Amygdala (tissue), 56 donors: ENCODE data around the gene SPTBN5.
"Not testable (repeated sequence)": the region's sequence is repeated elsewhere in the genome, so short reads cannot be mapped to it uniquely, and the experiment has no call there.

Experiments used
- DNase-seq, 56 donors: peaks; one replicate each; lab custom pipeline; 2025; lab: John Stamatoyannopoulos, UW

SPTBN5 gene

GRCh38 chr15:41851167-41851523, 42.7 kb downstream of the SPTBN5 start:
- DNase-seq: no peak

DNA sequence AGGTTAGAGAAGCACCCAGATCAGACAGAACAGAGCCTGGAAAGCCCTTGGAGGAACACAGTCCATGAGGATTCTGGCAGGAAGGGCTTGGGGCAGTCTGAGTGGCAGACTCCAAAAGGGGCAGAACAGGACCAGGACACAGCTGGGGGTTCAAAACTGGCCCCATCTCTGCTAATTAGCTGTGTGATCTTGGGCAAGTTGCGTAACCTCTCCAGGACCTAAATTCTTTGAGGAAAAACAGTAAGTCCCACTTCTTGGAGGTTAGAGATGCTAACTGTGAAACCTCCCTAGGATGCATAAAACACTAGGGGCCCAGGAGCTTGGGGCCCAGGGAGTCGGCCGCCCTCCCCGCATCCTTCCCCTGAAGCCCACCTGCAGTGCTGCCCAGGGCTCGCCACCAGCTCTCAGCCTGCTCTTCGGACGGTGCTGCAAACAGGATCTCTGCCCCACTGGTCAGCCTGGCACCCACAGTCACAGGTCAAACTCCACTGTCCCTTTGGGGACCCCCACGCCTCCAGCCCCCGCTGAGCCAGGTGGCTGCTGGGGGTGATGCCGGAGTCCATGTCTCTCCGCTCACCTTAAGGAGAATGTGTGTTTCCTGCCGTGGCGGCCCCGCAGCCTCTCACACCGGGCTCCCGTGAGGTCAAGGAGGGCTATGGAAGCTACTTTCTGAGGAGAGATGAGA, 43.2 kb downstream of the SPTBN5 start:
- no peak for DNase-seq

- DNase-seq: no peak
Measured at GRCh38 chr15:41849861-41850260, 44.0 kb downstream of the SPTBN5 start.

DNA sequence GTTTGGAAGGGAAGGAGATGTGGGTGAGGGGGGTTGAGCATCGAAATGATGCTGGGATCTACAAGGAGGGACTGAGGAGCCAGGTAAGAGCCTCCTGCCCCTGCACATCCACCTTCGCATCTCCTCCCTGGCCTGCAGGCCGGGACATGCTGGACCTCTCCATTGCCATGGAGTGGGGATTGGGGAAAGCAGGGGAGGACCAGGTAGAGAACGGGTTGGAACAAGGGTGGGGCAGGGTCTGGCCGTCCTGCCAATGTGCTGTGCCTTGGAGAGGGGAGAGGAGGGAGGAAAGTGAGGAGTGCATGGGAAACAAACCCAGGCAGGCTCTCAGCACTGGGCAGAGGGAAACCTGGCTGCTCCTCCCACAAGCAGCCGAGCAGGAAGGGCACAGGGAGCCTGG, 44.6 kb downstream of the SPTBN5 start:
- DNase-seq: no peak

DNA sequence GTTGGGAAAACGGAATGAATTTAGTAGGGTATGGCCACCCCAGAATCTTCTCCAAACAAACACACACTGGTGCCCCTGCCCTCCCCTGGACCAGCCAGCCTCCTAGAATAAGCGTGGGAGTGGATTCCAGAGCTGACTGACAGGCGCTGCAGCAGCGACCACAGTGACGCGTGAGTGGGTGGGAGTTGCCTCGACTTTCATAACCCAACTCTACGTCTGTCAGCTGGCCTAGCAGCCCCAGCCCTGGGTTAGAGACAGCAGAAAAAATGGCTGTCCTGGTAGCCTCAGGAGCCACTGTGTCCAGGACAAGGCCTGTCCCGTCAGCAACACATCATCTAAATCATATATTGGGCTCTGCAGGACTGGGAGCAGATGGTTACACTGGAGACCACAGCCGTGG, 45.2 kb downstream of the SPTBN5 start:
- no peak for DNase-seq

DNA sequence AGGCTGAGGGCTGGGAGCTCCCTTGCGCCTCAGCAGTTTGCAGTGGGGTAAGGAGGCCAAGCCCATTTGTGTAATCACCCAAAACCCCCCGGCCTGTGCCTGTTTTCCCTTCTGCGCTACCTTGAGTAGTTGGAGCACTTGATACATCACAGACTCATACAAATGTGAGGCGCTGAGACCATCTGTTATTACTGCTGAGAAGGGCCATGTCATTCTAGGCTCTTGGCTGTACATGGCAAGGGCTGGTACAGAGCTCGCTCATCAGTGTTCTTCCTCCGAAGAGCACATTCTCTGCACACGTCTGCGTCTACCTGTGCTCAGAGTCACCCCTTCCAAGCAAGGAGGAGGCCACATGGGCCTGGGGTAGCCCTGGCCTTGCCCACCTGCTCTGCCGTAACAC, 45.9 kb downstream of the SPTBN5 start:
- DNase-seq: no peak

- DNase-seq: no peak
Measured at GRCh38 chr15:41847206-41847605, 46.6 kb downstream of the SPTBN5 start.

DNA sequence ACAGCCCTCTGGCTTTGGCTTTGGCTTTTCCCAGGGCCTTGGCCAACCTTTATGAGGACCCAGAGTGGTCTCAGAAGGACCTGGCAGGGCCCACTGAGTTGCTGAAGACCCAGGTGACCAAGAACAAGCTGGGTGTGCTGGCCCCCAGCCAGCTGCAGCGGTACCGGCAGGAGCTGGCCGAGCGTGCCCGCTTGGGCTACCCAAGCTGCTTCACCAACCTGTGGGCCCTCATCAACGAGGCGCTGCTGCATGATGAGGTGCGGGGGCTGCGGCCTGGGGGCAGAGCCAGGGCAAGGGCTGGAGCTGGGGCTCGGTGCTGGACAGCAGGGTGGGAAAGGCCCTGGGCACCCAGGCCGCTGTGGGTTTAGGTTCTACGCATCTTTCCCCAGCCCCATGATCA, 49.0 kb downstream of the SPTBN5 start:
- no peak for DNase-seq

DNA sequence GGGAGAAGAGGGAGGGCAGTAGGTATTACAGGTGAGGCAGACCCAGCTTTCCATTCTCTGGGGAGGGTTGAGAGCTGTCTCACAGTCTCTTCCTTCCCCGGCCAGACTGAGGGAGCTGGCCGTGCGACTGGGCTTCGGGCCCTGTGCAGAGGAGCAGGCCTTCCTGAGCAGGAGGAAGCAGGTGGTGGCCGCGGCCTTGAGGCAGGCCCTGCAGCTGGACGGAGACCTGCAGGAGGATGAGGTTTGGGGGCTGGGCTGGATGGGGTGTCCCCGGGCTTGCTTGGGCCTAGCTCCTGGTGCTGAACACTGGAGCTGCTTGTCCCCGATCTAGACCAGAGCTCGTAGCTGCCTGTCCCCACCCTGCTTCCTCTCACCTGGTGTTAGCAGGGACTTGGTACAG, 50.3 kb downstream of the SPTBN5 start:
- DNase-seq: no peak

DNA sequence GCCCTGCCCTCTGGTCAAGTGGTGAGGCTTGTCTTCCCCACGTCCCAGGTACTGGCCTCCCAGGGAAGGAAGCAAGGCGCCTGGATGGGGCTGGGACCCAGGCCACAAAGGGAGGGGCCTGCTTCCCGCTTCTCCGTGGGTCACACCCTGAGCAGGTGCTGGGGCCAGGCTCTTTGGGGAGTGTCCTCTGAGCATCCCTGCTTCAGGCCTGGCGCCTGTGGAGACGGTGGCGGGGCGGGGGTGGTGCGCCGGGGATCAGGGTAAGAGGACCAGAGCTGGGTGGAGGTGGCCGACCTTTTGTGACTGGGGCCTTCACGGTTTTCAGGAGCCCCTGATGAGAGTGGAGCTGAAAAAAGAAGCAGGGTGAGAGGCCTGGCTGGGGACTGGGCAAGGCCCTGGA, 51.6 kb downstream of the SPTBN5 start:
- DNase-seq: no peak

GRCh38 chr15:41841131-41841530, 52.7 kb downstream of the SPTBN5 start:
- no peak for DNase-seq

- DNase-seq: no peak
Measured at GRCh38 chr15:41840673-41841072, 53.2 kb downstream of the SPTBN5 start.

- no peak for DNase-seq
Measured at GRCh38 chr15:41839781-41840491, 53.9 kb downstream of the SPTBN5 start.

DNA sequence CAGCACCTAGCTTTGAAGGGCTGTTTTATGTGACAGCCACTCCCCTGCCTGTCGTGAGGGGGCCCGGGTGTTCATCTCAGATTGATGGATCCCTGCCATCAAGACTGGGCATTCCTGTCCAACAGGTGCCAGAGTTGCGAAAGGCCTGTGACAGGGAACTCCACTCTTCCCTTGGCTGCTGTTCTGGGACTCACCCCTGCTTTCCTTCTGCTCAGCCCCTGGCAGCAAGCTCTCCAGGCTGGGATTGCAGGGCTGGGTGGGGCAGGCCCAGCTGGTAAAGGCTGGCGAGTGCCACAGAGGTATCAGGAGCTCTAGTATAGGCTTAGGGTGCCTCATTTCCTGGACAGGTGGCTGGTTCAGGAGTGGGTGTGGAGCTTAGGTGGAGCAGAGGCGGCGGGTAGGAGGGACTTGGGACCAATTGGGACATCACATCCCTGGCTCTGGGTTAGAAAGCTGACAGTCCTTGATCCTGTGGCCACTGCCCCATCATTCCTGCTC, 55.4 kb downstream of the SPTBN5 start, which contains the start of gene PLA2G4B:
Gene PLA2G4B (plus strand): TSS at position 448 of the 498 bp plus-strand sequence. CDS start 67 bp downstream, outside the sequence.
- no peak for DNase-seq

DNA sequence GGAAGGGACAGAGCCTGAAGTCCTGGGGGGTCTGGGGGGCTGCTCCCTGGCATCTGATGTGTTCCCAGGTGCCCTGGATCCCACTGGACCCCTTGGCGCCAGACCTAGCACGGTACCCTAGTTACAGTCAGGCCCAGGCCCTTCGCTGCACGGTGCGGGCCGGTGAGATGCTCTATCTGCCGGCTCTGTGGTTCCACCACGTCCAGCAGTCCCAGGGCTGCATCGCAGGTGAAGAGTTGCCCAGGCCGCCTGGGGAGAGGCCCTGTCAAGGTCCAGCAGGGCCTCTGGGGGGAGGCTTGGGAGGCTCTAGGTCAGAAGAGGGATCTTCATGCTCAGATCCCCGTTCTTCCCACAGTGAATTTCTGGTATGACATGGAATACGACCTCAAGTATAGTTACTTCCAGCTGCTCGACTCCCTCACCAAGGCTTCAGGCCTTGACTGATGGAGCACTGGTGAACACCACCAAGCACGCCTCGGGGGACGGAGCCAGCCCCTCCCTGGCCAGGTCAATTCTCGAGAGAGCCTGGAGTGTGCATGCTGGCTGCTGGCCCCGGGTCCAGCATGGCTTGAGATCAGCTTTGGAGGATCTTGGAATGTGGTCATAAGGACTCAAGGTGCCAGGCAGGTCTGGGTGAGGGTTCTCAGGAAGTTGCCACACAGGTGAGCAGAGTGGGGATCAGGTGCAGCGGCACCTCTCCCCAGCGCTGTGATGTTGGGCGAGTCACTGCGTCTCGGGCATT, 57.0 kb downstream of the SPTBN5 start:
- no peak for DNase-seq

DNA sequence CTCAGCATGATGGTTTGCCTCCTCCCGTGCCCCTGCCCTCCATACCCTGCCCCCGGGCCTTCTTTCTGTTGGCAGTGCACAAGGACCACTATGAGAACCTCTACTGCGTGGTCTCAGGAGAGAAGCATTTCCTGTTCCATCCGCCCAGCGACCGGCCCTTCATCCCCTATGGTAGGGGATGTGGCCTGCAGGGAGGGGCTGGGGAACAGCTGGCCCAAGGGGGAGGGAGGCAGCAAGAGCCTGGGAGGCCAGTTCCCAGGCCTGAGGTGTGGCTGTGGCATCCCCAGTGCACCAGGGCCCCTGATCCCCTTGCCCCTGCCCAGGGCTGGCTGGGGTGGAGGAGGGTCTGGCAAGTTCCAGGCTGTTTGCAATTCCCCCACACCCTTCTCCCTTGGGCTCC, 57.8 kb downstream of the SPTBN5 start:
- DNase-seq: no peak

DNA sequence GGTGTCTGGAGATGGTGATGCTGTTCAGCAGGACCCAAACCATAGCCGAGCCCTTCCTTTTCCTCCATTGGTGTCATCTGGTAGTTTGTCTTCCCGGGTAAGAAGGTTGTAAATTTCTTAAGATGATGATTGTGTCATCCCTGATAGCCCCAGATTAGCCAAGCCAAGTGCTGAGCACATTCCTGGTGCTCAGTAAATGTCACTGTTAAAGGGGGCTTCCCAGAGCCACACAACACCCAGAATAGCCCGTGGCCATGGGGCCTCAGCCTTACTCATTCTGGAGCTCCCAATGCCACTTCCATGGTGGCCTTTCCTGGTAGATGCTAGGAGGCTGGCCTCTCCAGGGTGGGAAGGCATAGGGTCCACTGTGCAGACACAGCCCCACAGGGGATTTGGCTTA, 59.8 kb downstream of the SPTBN5 start:
- no peak for DNase-seq

GRCh38 chr15:41832875-41833274, 61.0 kb downstream of the SPTBN5 start:
- DNase-seq: no peak

DNA sequence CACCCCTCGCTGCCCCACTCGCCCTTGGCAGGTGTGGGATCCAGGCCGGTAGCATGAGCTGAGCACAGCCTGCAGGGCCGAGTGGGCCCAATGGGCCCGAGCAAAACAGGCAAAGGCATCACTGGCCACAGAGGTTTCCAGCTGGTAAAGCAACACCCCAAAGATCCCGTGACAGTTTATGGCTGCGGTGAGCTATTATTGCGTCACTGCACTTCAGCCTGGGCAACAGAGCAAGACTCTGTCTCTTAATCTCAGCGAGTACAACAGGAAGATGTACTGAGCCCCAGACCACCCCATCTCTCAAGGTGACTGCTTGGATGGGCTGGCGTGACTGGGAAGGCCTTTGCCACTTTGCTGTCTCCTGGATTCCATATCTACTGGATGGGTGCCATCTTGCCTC, 61.6 kb downstream of the SPTBN5 start:
- DNase-seq: no peak

DNA sequence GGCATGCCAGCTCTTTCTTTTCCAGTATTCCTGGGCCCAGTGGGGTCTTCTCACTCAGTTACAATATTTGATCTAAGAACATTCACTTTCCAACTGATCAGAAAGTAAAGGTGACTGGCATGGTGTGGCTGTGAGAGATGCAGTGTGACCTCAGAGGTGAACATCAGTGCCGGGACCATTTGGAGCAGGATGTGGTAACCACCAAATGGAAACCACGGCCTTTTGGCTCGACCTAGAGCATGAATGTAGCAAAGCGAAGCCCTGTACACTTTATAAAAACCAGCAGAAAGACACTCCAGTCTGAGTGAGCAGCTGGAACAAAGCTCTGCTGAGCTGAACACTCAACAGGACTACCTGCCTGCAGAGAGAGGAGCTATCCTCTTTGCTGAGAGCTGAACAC, 62.6 kb downstream of the SPTBN5 start:
- not testable (repeated sequence) for DNase-seq

GRCh38 chr15:41829959-41830646, 63.8 kb downstream of the SPTBN5 start:
- no peak for DNase-seq
